H1 (cell line): ENCODE data around the gene OR11A1.

Experiments
- BRCA1 ChIP-seq: IDR thresholded peaks from 2 replicates; pipeline ENCODE4 v1.6.1; 2012; ENCODE audit warnings: low read depth, low read length, improper control_type of control experiment
- CEBPB ChIP-seq: IDR thresholded peaks from 2 replicates; pipeline ENCODE4 v1.6.1; 2012; ENCODE audit warnings: low read depth, low read length
- CTCF ChIP-seq, 3 experiments: IDR thresholded peaks; 1 replicate in 2 of 3; 2 replicates in 1 of 3; pipeline versions ENCODE4 v1.5.1 to v1.6.1; 2011; ENCODE audit warnings: low read length in 3 of 3, mild to moderate bottlenecking in 3 of 3, inconsistent platforms in 2 of 3, low read depth in 1 of 3, moderate library complexity in 1 of 3; ENCODE audit not compliant: insufficient read depth in 1 of 3; ENCODE audit errors: control extremely low read depth in 1 of 3
- EP300 ChIP-seq, 2 experiments: IDR thresholded peaks; 1 replicate in 1 of 2; 2 replicates in 1 of 2; pipeline ENCODE4 v1.6.1; 2011 to 2012; ENCODE audit warnings: low read depth in 2 of 2, low read length in 2 of 2, mild to moderate bottlenecking in 2 of 2, borderline replicate concordance in 1 of 2, inconsistent platforms in 1 of 2, moderate library complexity in 1 of 2
- RFX5 ChIP-seq: IDR thresholded peaks from 2 replicates; pipeline ENCODE4 v1.6.1; 2011; ENCODE audit warnings: low read depth, low read length, improper control_type of control experiment, borderline replicate concordance

GRCh38 chr6:29403801-29404200 lies 53.1 kb downstream of the OR11A1 start:
- TF ChIP-seq CEBPB (no peak), BRCA1 (no peak), CTCF (IDR thresholded peaks at IDR 0.05; ENCODE audit: control extremely low read depth in 1 of 3, insufficient read depth in 1 of 3, low read depth in 1 of 3, low read length in 3 of 3) (no peak), EP300 (IDR thresholded peaks at IDR 0.05; ENCODE audit: borderline replicate concordance in 1 of 2, low read depth in 2 of 2, low read length in 2 of 2) (no peak), RFX5 (no peak)
